HG02759 (cell line): ENCODE data around the gene SLC25A51.
A peak's percentile ranks its signal among the peaks of the same experiment; 100 is the strongest.

Source experiments
- ATAC-seq: cut with Tn5 transposase; IDR thresholded peaks from one replicate; pipeline ENCODE4 v1.9.1; 2021; ENCODE audit warnings: mild to moderate bottlenecking, moderate library complexity; ENCODE audit not compliant: unreplicated experiment

The SLC25A51 gene

GRCh38 chr9:37903647-37904444, at the start of gene SLC25A51:
Gene SLC25A51, minus strand, starts transcription at chr9:37904127. Its CDS starts 15,577 bp downstream, at chr9:37888550.
- ATAC-seq, result peak; percentile 92

DNA sequence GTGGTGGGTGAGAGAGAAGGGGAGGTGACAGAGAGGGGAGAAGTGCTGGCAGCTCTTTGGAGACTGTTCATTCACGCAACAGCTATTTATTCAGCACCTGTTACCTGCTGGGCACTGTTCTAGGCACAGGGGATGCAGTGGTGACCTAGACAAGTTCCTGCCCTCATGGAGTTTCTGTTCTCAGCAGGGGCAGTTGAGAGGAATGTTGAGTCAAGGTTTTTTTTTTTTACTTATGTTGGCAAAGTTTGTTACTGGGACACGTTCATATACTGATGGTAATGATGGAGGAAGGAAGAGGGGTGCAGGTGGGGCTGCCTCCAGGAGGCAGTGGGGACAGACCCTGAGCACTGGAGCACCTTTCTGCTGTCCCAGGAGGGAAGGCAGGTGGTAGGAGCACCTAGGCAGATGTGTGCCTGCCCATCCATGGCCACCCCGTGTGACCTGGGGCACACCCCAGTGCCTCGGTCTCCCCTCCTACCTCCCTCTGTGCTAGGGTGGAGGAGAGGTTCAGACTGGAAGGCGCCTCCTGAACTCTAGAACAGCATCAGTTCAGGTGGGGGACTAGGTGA, 49.4 kb upstream of the SLC25A51 start:
- no peak for ATAC-seq

- no peak for ATAC-seq
These were observed 48.8 kb upstream of the SLC25A51 start for GRCh38 chr9:37952731-37953130.

- no peak for ATAC-seq
These were observed 47.9 kb upstream of the SLC25A51 start for GRCh38 chr9:37951671-37952449.

GRCh38 chr9:37950561-37950960, 46.6 kb upstream of the SLC25A51 start:
- no peak for ATAC-seq

DNA sequence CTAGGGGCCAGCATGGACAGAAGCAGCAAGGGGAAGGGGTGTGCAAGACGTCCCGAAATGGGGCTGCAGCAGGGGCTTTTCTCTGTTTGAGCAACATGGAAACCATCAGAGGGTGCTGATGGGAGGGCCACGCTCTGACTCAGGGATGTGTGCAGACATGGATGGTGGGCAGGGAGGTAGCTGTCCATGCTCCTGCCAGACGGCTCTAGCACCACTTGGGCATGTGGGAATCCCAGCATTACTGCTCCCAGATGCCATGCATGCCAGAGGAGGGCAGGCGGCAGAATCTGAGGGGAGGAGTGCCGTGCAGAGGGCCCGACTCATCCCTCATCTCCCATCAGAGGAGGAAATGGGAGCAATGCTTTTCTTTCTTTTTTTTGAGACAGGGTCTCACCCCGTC, 45.6 kb upstream of the SLC25A51 start:
- no peak for ATAC-seq

GRCh38 chr9:37948417-37948980, 44.6 kb upstream of the SLC25A51 start:
- no peak for ATAC-seq

DNA sequence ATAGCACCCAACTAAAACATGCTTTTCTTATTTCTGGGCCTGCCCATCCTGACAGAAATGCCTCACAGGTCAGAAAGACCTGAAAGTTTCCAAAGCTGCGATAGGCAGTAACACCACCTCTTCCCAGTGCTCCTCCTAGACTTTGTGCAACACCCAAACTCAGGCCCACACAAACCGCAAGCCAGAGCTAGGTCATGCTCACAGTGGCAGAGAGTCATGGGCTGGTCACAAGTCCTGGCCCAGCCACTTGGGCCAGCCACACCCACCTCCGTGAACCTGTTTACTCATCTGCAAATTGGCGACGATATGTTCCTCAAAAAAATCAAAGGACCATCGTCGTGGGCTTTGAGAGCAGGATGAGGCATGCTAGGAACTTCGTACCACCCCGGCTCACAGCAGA, 44.0 kb upstream of the SLC25A51 start:
- no peak for ATAC-seq

DNA sequence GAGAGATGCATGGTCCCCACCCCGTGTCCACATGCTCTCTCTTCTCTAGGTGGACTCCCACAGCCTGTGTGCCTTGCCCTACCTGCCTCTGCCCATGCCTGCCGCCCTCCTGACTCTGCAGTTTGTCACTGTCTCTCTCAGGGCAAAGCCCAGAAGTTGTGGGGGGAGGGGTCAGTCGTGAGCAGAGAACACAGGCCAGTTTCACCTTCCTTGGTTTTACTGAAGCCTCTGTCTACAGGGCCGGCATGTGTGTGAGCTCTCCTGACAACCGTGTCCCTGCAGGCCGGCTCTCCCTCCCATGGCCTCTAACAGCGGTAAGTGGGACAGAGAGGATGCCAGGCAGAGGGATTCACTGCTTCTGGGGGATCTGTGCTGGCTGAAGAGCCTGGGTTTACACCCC, 43.5 kb upstream of the SLC25A51 start:
- ATAC-seq, result no peak

- ATAC-seq, result no peak
These were observed 43.0 kb upstream of the SLC25A51 start for GRCh38 chr9:37946971-37947370.

DNA sequence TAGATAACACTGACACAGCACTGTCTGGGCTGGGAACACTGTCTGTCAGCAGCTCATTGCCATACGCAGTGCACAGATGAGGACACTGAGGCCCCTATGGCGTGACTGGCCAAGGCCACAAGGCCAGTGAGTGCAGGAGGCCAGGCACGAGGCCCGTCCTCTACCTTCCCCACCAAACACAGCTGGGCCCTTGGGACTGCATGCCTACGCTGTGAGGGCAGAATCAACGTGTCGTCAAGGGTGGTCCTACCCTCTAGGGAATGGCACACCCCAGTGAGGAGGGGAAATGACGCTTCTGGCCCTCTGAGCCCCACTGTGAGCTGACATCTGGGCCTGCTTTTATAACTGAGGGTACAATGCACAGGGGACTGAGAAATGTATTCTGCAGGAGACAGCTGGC, 42.1 kb upstream of the SLC25A51 start:
- ATAC-seq, result no peak

DNA sequence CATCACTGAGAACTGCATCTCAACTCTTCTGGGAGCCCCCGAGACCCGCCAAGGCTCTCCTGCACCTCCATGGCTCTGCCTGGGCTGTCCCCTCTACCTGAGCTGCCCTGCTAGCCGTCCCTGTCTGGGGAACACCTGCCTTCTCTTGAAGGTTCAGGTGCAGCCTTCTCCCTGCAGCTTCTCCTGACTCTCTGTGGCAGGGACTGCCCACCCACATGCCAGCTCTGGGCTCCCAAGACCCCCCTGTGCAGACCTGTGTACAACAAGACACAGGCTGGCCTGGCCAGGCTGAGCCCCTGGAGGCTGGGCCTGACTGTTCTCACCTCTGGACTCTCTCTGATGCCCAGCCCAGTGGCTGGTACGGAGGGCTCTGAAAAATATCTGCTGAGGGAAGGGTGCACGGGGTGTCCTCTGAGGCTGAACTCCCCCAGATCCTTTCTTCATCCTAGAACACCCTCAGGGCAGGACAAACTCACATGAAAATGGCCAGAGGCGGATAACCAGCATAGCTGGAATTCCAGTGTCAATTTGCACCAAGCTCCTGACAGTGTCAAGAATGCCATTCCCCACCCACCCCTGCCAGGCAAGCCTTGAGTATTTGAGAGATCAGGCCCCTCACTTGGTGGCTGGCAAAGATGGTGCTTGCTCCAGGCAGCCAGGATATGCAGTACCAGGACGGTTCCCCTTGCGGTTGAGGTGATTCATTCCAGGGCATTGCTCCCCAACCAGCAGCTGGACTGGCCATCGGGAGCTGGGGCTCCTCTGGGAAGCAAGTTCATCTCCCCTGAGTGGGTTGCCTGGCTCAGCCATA, 40.9 kb upstream of the SLC25A51 start:
- ATAC-seq, result no peak

GRCh38 chr9:37944266-37944650, 40.3 kb upstream of the SLC25A51 start:
- no peak for ATAC-seq

- ATAC-seq, result no peak
These were observed 39.7 kb upstream of the SLC25A51 start for GRCh38 chr9:37943345-37944265.

DNA sequence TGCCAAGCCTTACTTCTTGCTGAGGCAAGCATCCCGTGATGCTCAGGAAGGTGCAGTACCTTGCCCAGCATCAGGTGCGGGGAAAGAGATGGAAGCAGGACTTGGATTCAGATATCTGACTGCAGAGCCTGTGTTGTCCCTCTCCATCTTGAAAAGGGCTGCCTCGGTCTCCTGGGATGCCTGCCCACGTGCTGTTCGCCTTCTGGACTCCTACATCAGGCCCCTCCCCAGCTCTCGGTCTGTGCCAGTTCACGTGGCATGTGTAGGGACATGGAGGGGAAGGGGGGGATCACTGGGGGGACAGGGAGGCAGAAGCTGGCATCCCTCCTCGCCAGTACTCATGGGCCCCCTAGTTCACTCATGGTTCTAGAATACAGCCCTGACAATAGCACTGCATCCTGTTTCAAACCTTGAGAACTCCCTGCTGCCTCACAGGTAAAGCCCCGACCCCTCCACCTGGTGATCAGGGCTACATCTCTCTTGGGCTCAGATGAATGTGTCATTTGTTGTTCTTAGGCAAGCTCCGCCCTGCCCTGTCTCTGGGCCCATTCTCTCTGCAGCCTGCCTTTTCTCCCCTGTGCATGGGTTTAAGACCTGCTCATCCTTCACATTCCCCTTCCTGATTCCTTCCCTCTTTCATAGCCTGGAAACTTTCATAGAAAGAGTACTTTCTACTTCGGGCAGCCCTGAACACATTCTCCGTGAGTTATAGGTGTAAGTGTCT, 38.9 kb upstream of the SLC25A51 start:
- no peak for ATAC-seq

- no peak for ATAC-seq
These were observed 37.3 kb upstream of the SLC25A51 start for GRCh38 chr9:37941253-37941652.

GRCh38 chr9:37939575-37940095, 35.7 kb upstream of the SLC25A51 start:
- ATAC-seq, result no peak

GRCh38 chr9:37938121-37938891, 34.4 kb upstream of the SLC25A51 start:
- ATAC-seq, result no peak
